ENCODE measurements around the gene CDC23. TPM values are rescaled to one million over a fixed set of nuclear protein-coding genes. Genes with fewer than 3 reads are reported as not detected.

The CDC23 gene
- 13.1 and 17.3 TPM in 2 replicates for total RNA-seq

GRCh38 chr5:138213161-138214029 lies at the start of gene CDC23:
CDC23 (minus strand) TSS chr5:138213323; CDS start chr5:138213312, 11 bp downstream.

GRCh38 chr5:138178516-138179276 lies 34.4 kb downstream of the CDC23 start, which contains the start of the genes BRD8 and KIF20A:
BRD8 (minus strand) TSS chr5:138178630; CDS start chr5:138178614, 16 bp downstream.
KIF20A (plus strand) TSS chr5:138179112; CDS start chr5:138179681, 569 bp downstream.

GRCh38 chr5:138138949-138139780 lies 74.0 kb downstream of the CDC23 start, which contains the start of gene NME5:
NME5 (minus strand) TSS chr5:138139428; CDS start chr5:138138780, 648 bp downstream.

Other genes starting within 250 kb of the CDC23 start
- gene FAM13B, start 180.2 kb downstream of the CDC23 start, total RNA-seq = 4.5 and 15.1 TPM in 2 replicates
- gene WNT8A, start 129.3 kb downstream of the CDC23 start, total RNA-seq = not detected in 2 replicates
- 1.2 and 1.4 TPM in 2 replicates for gene NME5, start 73.9 kb downstream of the CDC23 start, total RNA-seq
- gene BRD8, start 34.7 kb downstream of the CDC23 start, total RNA-seq = 20.6 and 22.8 TPM in 2 replicates
- 1.3 and 4.3 TPM in 2 replicates for gene KIF20A, start 34.2 kb downstream of the CDC23 start, total RNA-seq
- gene GFRA3, start 61.3 kb upstream of the CDC23 start, total RNA-seq = not detected in 2 replicates
- 0.12 TPM in 1 of 2 replicates, not detected in the other for gene CDC25C, start 118.5 kb upstream of the CDC23 start, total RNA-seq
- gene FAM53C, start 124.9 kb upstream of the CDC23 start, total RNA-seq = 23.8 and 24.7 TPM in 2 replicates
- gene KDM3B, start 139.4 kb upstream of the CDC23 start, total RNA-seq = 19.0 and 27.5 TPM in 2 replicates
- gene REEP2, start 225.7 kb upstream of the CDC23 start, total RNA-seq = 4.8 and 5.4 TPM in 2 replicates

All from pericardium fibroblast (primary cell).